Gastroesophageal sphincter (tissue), 4 donors: ENCODE results near the gene STEAP1. TPM values are rescaled to one million over a fixed set of nuclear protein-coding genes. Genes with fewer than 3 reads are reported as not detected.
"Not testable (repeated sequence)": the region's sequence is repeated elsewhere in the genome, so short reads cannot be mapped to it uniquely, and the experiment has no call there.

Experiments
- ATAC-seq: fragments of 150-250 bp; one replicate; pipeline ENCODE4 v1.9.1; 2016; ENCODE audit warnings: mild to moderate bottlenecking, moderate library complexity
- H3K27ac ChIP-seq, 4 donors: fragments of 200-600 bp; sonication (generic) in 3 of 4; 1 replicate in 3 of 4; 2 replicates in 1 of 4; pipeline ENCODE4 v1.5.1; 2016 to 2019
- H3K27me3 ChIP-seq: fragments of 200-600 bp; sonication (generic); one replicate; pipeline ENCODE4 v1.5.1; 2019
- H3K36me3 ChIP-seq, 2 donors: fragments of 200-600 bp; sonication (generic); one replicate each; pipeline ENCODE4 v1.5.1; 2019; ENCODE audit warnings: control low read depth in 1 of 2
- H3K4me1 ChIP-seq, 3 donors: fragments of 200-600 bp; sonication (generic); 1 replicate in 2 of 3; 2 replicates in 1 of 3; pipeline ENCODE4 v1.5.1; 2016 to 2019; ENCODE audit warnings: control low read depth in 2 of 3
- H3K4me3 ChIP-seq, 2 donors: fragments of 200-600 bp; sonication (generic); one replicate each; pipeline ENCODE4 v1.5.1; 2019; ENCODE audit warnings: mild to moderate bottlenecking in 1 of 2, moderate library complexity in 1 of 2
- H3K9me3 ChIP-seq, 3 donors: fragments of 200-600 bp; sonication (generic); one replicate each; pipeline ENCODE4 v1.5.1; 2017 to 2019; ENCODE audit warnings: control low read depth in 2 of 3
- EP300 ChIP-seq: sonication (generic); formaldehyde crosslinking; IDR thresholded peaks from one replicate; pipeline ENCODE4 v1.6.1; 2017; ENCODE audit warnings: antibody characterized with exemption, mild to moderate bottlenecking
- POLR2A ChIP-seq, 2 donors: fragments of 450-650 bp; IDR thresholded peaks; one replicate each; pipeline ENCODE4 v1.6.1; 2017; ENCODE audit warnings: antibody characterized with exemption in 2 of 2, mild to moderate bottlenecking in 2 of 2, moderate library complexity in 1 of 2
- POLR2AphosphoS5 ChIP-seq: sonication (generic); formaldehyde crosslinking; IDR thresholded peaks from one replicate; pipeline ENCODE4 v1.6.1; 2017; ENCODE audit warnings: antibody characterized with exemption
- whole genome bisulfite sequencing, 2 donors: methylation state at CpG; one replicate each; pipeline ENCODE4 v1.1.5; 2018; ENCODE audit warnings: low coverage in 1 of 2; 5-methylcytosine and 5-hydroxymethylcytosine counted together
- total RNA-seq, 4 donors: library from RNA; depleted of rRNA; stranded (reverse); fragments of >200 nt; gene quantifications; one replicate each; pipeline ENCODE4 v1.1.0, GENCODE V29; 2016
- TF ChIP-seq, protein P1 (sequence below), 4 experiments: fragments of 200-600 bp in 2 of 4; fragments of 450-650 bp in 2 of 4; sonication (generic) in 1 of 4; IDR thresholded peaks; one replicate each; pipeline ENCODE4 v1.5.1; 2017 to 2019; ENCODE audit warnings: antibody characterized with exemption in 4 of 4, mild to moderate bottlenecking in 2 of 4, moderate library complexity in 2 of 4

The STEAP1 gene
- total RNA-seq, 4 donors from 2014 or later = 2.6 to 14.2 (median 12.6) TPM

DNA sequence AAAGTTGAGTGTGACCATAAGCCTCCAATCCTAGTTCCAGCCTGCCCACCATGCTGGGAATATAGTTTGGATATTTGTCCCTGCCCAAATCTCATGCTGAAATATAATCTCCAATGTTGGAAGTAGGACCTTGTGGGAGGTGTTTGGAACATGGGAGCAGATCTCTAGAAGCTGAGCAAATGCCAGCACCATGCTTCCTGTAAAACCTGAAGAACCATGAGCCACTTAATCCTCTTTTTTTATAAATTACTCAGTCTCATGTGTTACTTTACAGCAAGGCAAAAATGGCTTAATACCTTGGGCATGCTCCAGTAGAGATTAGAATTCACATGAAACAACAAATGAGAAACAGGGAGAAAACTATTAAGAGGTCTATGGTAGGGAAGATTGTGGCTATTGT is 27.2 kb downstream of the STEAP1 start:
- H3K4me3 ChIP-seq = no peak overlapping the region
- no peak overlapping the region for H3K27ac ChIP-seq
- no peaks in the 10 kb centered on the region for H3K4me1 ChIP-seq
- TF ChIP-seq POLR2AphosphoS5 = no peak
- no peak for TF ChIP-seq EP300
- peaks cover 0 to 3% (median 0%) of the 10 kb centered on the region in 3 donors for H3K9me3 ChIP-seq
- ATAC-seq = no peak
- no peaks in the 10 kb centered on the region for H3K27me3 ChIP-seq
- H3K36me3 ChIP-seq = no peaks in the 10 kb centered on the region

DNA sequence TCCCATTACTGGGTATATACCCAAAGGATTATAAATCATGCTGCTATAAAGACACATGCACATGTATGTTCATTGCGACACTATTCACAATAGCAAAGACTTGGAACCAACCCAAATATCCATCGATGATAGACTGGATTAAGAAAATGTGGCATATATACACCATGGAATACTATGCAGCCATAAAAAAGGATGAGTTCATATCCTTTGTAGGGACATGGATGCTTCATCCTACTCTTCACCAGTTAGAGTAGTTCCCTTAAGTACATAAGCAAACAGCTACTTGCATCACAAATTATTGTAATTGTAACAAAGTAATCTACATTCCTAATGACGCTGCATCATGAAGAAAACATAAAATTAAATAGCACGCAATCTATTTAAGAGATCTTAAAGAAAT is 32.0 kb downstream of the STEAP1 start:
- 72 to 81% methylated on average over 4 of the region's 4 CpGs for WGBS, 2 donors
- not testable (repeated sequence) for H3K36me3 ChIP-seq, ATAC-seq, H3K27me3 ChIP-seq, H3K27ac ChIP-seq, H3K9me3 ChIP-seq, H3K4me3 ChIP-seq, H3K4me1 ChIP-seq

DNA sequence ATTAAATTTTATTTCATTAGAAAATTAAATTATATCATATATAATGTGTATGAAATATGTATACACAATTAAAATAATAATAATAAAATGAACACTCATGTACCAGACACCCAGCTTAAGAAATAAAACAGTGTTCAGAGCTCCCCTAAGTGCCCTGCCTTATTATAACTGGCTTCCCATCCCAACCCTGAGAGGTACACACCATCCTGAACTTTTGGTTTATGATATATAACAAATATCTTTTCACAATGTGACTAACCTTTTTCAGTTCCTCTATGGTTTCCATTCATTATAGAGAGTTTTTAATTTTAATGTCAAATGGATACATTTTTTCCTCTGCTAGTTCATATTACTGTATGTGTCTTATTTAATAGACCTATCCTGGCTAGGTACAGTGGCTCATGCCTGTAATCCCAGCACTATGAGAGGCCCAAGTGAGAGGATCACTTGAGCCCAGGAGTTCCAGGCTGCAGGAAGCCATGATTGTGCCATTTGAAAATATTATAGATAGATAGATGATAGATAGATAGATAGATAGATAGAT is 33.3 kb downstream of the STEAP1 start:
- Histone ChIP-seq H3K4me3 (no peak overlapping the region), H3K27me3 (no peaks in the 10 kb centered on the region), H3K9me3 (peaks cover 0 to 3% (median 0%) of the 10 kb centered on the region in 3 donors), H3K36me3 (no peaks in the 10 kb centered on the region), H3K4me1 (no peaks in the 10 kb centered on the region), H3K27ac (no peak overlapping the region)
- ATAC-seq = no peak
- no peak for TF ChIP-seq POLR2A (IDR thresholded peaks at IDR 0.05)

DNA sequence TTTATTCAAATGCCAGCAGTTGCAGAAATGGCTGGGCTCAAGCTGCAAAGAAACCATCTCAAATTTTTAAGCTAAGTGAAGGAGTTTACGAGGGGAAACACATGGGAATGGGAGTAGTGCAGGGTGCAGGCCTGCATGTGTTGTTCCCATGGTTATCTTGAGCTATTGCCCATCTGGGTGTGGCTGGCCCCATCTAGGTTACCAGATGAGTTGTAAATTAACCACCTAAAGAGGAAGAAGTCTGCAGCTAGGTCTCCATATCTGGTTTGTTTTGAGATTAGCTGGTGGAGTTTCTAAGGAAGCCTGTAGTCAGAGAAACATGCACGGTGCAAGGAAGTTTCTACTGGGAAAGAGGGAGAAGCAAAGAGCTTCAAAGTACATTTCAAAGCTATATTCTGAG is 34.0 kb downstream of the STEAP1 start:
- 46 to 70% methylated on average over 2 of the region's 2 CpGs for WGBS, 2 donors
- H3K4me3 ChIP-seq = no peak overlapping the region
- no peaks in the 10 kb centered on the region for H3K27me3 ChIP-seq
- TF ChIP-seq POLR2A (IDR thresholded peaks at IDR 0.05) (no peak), POLR2AphosphoS5 (no peak), EP300 (no peak)
- TF ChIP-seq, protein P1, sequence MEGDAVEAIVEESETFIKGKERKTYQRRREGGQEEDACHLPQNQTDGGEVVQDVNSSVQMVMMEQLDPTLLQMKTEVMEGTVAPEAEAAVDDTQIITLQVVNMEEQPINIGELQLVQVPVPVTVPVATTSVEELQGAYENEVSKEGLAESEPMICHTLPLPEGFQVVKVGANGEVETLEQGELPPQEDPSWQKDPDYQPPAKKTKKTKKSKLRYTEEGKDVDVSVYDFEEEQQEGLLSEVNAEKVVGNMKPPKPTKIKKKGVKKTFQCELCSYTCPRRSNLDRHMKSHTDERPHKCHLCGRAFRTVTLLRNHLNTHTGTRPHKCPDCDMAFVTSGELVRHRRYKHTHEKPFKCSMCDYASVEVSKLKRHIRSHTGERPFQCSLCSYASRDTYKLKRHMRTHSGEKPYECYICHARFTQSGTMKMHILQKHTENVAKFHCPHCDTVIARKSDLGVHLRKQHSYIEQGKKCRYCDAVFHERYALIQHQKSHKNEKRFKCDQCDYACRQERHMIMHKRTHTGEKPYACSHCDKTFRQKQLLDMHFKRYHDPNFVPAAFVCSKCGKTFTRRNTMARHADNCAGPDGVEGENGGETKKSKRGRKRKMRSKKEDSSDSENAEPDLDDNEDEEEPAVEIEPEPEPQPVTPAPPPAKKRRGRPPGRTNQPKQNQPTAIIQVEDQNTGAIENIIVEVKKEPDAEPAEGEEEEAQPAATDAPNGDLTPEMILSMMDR (IDR thresholded peaks at IDR 0.05) = no peak
- no peaks in the 10 kb centered on the region for H3K36me3 ChIP-seq
- no peaks in the 10 kb centered on the region for H3K4me1 ChIP-seq
- H3K27ac ChIP-seq = no peak overlapping the region
- ATAC-seq = no peak
- H3K9me3 ChIP-seq = peaks cover 0 to 3% (median 0%) of the 10 kb centered on the region in 3 donors

DNA sequence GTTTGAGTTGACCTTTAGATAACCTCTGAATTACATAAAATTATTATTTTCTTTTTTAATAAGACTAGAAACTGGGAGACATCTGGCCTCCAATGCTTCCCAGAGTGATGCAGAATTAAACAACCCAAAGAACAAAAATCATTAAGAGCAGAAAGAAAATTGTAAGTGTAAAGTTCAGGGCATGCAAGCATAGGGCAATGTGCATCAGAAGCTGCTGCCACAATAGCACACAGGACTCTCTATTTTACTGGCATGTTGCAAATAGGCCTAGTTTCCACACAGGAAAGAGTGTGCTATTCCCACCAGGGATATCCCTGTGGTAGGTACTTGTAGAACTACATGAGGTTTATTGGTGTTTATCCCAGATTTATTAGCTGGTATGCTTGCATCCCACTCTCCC is 36.7 kb downstream of the STEAP1 start:
- Histone ChIP-seq H3K36me3 (no peaks in the 10 kb centered on the region), H3K4me3 (no peak overlapping the region), H3K4me1 (no peaks in the 10 kb centered on the region), H3K9me3 (peaks cover 0 to 3% (median 0%) of the 10 kb centered on the region in 3 donors), H3K27ac (no peak overlapping the region), H3K27me3 (no peaks in the 10 kb centered on the region)
- TF ChIP-seq POLR2A (IDR thresholded peaks at IDR 0.05) (no peak), POLR2AphosphoS5 (no peak), EP300 (no peak)
- TF ChIP-seq, protein P1 (IDR thresholded peaks at IDR 0.05) = no peak
- no peak for ATAC-seq

DNA sequence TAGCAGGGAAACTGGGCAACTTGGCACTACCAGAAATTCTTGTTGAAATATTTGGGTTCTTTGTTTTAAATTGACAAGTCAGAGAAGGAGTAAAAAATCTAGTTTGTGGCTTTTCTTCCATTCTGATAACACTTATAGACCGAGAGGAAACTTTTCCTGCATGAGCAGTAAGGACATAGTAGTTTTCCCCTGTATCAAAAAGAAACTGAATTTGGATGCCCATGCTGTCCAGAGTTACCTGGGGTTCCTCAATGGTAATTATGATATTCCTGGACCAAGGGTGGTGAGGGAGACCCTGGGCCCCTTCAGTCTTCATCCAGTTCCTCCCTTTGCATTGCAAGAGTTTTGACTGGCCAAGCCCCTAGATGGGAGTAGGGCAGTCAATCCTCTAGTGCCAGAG is 37.4 kb downstream of the STEAP1 start:
- ATAC-seq = no peak
- Histone ChIP-seq H3K27me3 (no peaks in the 10 kb centered on the region), H3K36me3 (no peaks in the 10 kb centered on the region), H3K4me3 (no peak overlapping the region), H3K9me3 (no peaks in the 10 kb centered on the region), H3K4me1 (no peaks in the 10 kb centered on the region), H3K27ac (no peak overlapping the region)
- 57 to 67% methylated on average over 1 of the region's 1 CpG for WGBS, 2 donors
- TF ChIP-seq, protein P1 (IDR thresholded peaks at IDR 0.05) = no peak
- no peak for TF ChIP-seq POLR2AphosphoS5
- TF ChIP-seq POLR2A (IDR thresholded peaks at IDR 0.05) = no peak
- TF ChIP-seq EP300 = no peak
